HEK293 (cell line): Measurements from ENCODE around the gene SLC26A4.

Experiments
- CTCF ChIA-PET: fragments of 350-600 bp; formaldehyde crosslinking; extraction: SDS; loops from one replicate; lab custom pipeline; 2021; ENCODE audit warnings: antibody characterized with exemption; lab: Yijun Ruan, JAX
- POLR2A ChIA-PET: fragments of 300-600 bp; formaldehyde crosslinking; extraction: SDS; loops from one replicate; lab custom pipeline; 2020; ENCODE audit warnings: antibody characterized with exemption, inconsistent platforms; lab: Yijun Ruan, JAX
- H3K27ac ChIP-seq: fragments of 200-500 bp; sonication (Bioruptor generic); 2 replicates; pipeline ENCODE4 v1.5.1; 2014; ENCODE audit warnings: low read depth, low read length, control low read depth, inconsistent platforms; ENCODE audit errors: extremely low read depth
- H3K36me3 ChIP-seq, 2 experiments: fragments of 200-500 bp in 1 of 2; sonication (Bioruptor generic) in 1 of 2; 1 replicate in 1 of 2; 2 replicates in 1 of 2; pipeline ENCODE4 v1.5.1; 2014 to 2017; ENCODE audit warnings: inconsistent platforms in 2 of 2, low read length in 2 of 2; ENCODE audit not compliant: control insufficient read depth in 2 of 2, insufficient read depth in 1 of 2
- H3K4me1 ChIP-seq: fragments of 200-500 bp; sonication (Bioruptor generic); 2 replicates; pipeline ENCODE4 v1.5.1; 2014; ENCODE audit warnings: mild to moderate bottlenecking, low read length, inconsistent platforms; ENCODE audit not compliant: control insufficient read depth, insufficient read depth
- H3K4me3 ChIP-seq: 2 replicates; pipeline ENCODE4 v1.5.1; 2011; ENCODE audit warnings: low read depth, mild to moderate bottlenecking, control low read depth, low read length, moderate library complexity
- H3K9me3 ChIP-seq: fragments of 200-500 bp; sonication (Bioruptor generic); 2 replicates; pipeline ENCODE4 v1.5.1; 2014; ENCODE audit warnings: low read depth, low read length, inconsistent platforms; ENCODE audit not compliant: control insufficient read depth, insufficient read depth
- MEIS1 ChIP-seq: sonication (generic); formaldehyde crosslinking; IDR thresholded peaks from 2 replicates; pipeline ENCODE4 v1.8.1; 2022; ENCODE audit warnings: missing genetic modification reagents, mild to moderate bottlenecking, borderline replicate concordance
- OSR2 ChIP-seq: fragments of 450-650 bp; formaldehyde crosslinking; IDR thresholded peaks from 2 replicates; pipeline ENCODE4 v1.5.1; 2016; ENCODE audit warnings: missing biosample characterization, missing genetic modification characterization
- SP7 ChIP-seq: fragments of 450-650 bp; formaldehyde crosslinking; IDR thresholded peaks from 2 replicates; pipeline ENCODE4 v1.5.1; 2016; ENCODE audit warnings: missing biosample characterization, missing genetic modification characterization
- ZBTB1 ChIP-seq: fragments of 450-650 bp; formaldehyde crosslinking; IDR thresholded peaks from 2 replicates; pipeline ENCODE4 v1.5.1; 2016; ENCODE audit warnings: missing biosample characterization, missing genetic modification characterization
- ZFP69B ChIP-seq: fragments of 450-650 bp; formaldehyde crosslinking; IDR thresholded peaks from 2 replicates; pipeline ENCODE4 v1.5.1; 2016; ENCODE audit warnings: missing biosample characterization, missing genetic modification characterization
- ZNF138 ChIP-seq: fragments of 450-650 bp; formaldehyde crosslinking; IDR thresholded peaks from 2 replicates; pipeline ENCODE4 v1.5.1; 2016; ENCODE audit warnings: missing biosample characterization, missing genetic modification characterization, borderline replicate concordance
- ZNF292 ChIP-seq: fragments of 450-650 bp; formaldehyde crosslinking; IDR thresholded peaks from 2 replicates; pipeline ENCODE4 v1.5.1; 2016; ENCODE audit warnings: low read depth, missing biosample characterization, missing genetic modification characterization, borderline replicate concordance
- ZNF311 ChIP-seq: fragments of 450-650 bp; formaldehyde crosslinking; IDR thresholded peaks from 2 replicates; pipeline ENCODE4 v1.5.1; 2017; ENCODE audit warnings: missing biosample characterization, missing genetic modification characterization, borderline replicate concordance
- ZNF37A ChIP-seq: fragments of 450-650 bp; IDR thresholded peaks from 2 replicates; pipeline ENCODE4 v1.5.1; 2018; ENCODE audit warnings: missing biosample characterization, missing genetic modification characterization
- ZNF404 ChIP-seq: fragments of 450-650 bp; formaldehyde crosslinking; IDR thresholded peaks from 2 replicates; pipeline ENCODE4 v1.5.1; 2017; ENCODE audit warnings: missing biosample characterization, missing genetic modification characterization
- ZNF529 ChIP-seq: fragments of 450-650 bp; formaldehyde crosslinking; IDR thresholded peaks from 2 replicates; pipeline ENCODE4 v1.5.1; 2017; ENCODE audit warnings: missing genetic modification characterization, missing biosample characterization; ENCODE audit not compliant: insufficient replicate concordance
- ZNF629 ChIP-seq: fragments of 450-650 bp; formaldehyde crosslinking; IDR thresholded peaks from 2 replicates; pipeline ENCODE4 v1.5.1; 2017; ENCODE audit warnings: missing biosample characterization, missing genetic modification characterization
- ZNF76 ChIP-seq: fragments of 450-650 bp; formaldehyde crosslinking; IDR thresholded peaks from 2 replicates; pipeline ENCODE4; 2016; ENCODE audit warnings: low read depth, missing biosample characterization, missing genetic modification characterization, borderline replicate concordance
- ZNF785 ChIP-seq: fragments of 450-650 bp; formaldehyde crosslinking; IDR thresholded peaks from 2 replicates; pipeline ENCODE4 v1.5.1; 2016; ENCODE audit warnings: missing biosample characterization, missing genetic modification characterization
- ZNF843 ChIP-seq: fragments of 450-650 bp; formaldehyde crosslinking; IDR thresholded peaks from 2 replicates; pipeline ENCODE4 v1.5.1; 2016; ENCODE audit warnings: missing biosample characterization, missing genetic modification characterization
- TF ChIP-seq, protein P1 (sequence below): fragments of 450-650 bp; formaldehyde crosslinking; IDR thresholded peaks from 2 replicates; pipeline ENCODE4 v1.5.1; 2016; ENCODE audit warnings: missing biosample characterization, missing genetic modification characterization
- TF ChIP-seq, protein P2 (sequence below): fragments of 450-650 bp; formaldehyde crosslinking; IDR thresholded peaks from 2 replicates; pipeline ENCODE4 v1.5.1; 2016; ENCODE audit warnings: missing biosample characterization, missing genetic modification characterization
- TF ChIP-seq, protein P3 (sequence below): fragments of 450-650 bp; formaldehyde crosslinking; IDR thresholded peaks from 2 replicates; pipeline ENCODE4 v1.5.1; 2017; ENCODE audit warnings: missing biosample characterization, missing genetic modification characterization

The SLC26A4 gene

DNA sequence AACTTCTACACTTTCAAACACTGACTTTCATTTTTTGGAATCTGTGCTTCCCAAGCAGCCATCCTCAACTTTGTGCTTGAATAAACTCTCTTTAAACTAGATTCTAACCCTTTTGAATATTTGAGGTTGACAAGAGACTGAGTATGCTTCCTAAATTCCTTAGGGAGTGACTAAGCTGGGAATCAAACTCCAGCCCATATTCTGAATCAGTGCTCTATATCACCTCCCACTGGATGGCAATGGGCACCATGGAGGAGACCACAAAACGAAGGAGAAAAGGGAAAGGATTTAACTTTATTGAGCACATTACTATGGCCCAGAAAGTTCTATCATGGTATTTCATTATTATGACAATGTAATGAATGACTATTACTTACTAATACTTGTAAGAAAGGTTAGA lies 17.2 kb upstream of the SLC26A4 start:
- Histone ChIP-seq H3K27ac (no peak overlapping the region), H3K4me3 (no peak overlapping the region), H3K36me3 (no peaks in the 10 kb centered on the region), H3K9me3 (no peaks in the 10 kb centered on the region), H3K4me1 (no peaks in the 10 kb centered on the region)
- ChIA-PET POLR2A (no interaction called here), CTCF (interaction anchor here (0.7 to 0.9 kb wide), 3 partner anchors 22 to 1440 kb away, joined by 3 to 5 read pairs (median 3); no protein-coding TSS in a partner anchor)
- TF ChIP-seq, protein P1, sequence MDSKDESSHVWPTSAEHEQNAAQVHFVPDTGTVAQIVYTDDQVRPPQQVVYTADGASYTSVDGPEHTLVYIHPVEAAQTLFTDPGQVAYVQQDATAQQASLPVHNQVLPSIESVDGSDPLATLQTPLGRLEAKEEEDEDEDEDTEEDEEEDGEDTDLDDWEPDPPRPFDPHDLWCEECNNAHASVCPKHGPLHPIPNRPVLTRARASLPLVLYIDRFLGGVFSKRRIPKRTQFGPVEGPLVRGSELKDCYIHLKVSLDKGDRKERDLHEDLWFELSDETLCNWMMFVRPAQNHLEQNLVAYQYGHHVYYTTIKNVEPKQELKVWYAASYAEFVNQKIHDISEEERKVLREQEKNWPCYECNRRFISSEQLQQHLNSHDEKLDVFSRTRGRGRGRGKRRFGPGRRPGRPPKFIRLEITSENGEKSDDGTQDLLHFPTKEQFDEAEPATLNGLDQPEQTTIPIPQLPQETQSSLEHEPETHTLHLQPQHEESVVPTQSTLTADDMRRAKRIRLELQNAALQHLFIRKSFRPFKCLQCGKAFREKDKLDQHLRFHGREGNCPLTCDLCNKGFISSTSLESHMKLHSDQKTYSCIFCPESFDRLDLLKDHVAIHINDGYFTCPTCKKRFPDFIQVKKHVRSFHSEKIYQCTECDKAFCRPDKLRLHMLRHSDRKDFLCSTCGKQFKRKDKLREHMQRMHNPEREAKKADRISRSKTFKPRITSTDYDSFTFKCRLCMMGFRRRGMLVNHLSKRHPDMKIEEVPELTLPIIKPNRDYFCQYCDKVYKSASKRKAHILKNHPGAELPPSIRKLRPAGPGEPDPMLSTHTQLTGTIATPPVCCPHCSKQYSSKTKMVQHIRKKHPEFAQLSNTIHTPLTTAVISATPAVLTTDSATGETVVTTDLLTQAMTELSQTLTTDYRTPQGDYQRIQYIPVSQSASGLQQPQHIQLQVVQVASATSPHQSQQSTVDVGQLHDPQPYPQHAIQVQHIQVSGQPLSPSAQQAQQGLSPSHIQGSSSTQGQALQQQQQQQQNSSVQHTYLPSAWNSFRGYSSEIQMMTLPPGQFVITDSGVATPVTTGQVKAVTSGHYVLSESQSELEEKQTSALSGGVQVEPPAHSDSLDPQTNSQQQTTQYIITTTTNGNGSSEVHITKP: no peak
- TF ChIP-seq, protein P2, sequence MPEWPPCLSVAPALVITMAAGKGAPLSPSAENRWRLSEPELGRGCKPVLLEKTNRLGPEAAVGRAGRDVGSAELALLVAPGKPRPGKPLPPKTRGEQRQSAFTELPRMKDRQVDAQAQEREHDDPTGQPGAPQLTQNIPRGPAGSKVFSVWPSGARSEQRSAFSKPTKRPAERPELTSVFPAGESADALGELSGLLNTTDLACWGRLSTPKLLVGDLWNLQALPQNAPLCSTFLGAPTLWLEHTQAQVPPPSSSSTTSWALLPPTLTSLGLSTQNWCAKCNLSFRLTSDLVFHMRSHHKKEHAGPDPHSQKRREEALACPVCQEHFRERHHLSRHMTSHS (tag by site-specific recombination): no peak
- TF ChIP-seq ZNF76 (tag by site-specific recombination) (no peak), ZNF311 (tag by site-specific recombination) (no peak), ZNF292 (no peak), ZNF138 (tag by site-specific recombination) (no peak), ZBTB1 (no peak), MEIS1 (no peak), OSR2 (tag by site-specific recombination) (no peak), ZNF529 (tag by site-specific recombination) (no peak), ZNF629 (tag by site-specific recombination) (no peak)
- TF ChIP-seq, protein P3, sequence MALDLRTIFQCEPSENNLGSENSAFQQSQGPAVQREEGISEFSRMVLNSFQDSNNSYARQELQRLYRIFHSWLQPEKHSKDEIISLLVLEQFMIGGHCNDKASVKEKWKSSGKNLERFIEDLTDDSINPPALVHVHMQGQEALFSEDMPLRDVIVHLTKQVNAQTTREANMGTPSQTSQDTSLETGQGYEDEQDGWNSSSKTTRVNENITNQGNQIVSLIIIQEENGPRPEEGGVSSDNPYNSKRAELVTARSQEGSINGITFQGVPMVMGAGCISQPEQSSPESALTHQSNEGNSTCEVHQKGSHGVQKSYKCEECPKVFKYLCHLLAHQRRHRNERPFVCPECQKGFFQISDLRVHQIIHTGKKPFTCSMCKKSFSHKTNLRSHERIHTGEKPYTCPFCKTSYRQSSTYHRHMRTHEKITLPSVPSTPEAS (tag by site-specific recombination): no peak

DNA sequence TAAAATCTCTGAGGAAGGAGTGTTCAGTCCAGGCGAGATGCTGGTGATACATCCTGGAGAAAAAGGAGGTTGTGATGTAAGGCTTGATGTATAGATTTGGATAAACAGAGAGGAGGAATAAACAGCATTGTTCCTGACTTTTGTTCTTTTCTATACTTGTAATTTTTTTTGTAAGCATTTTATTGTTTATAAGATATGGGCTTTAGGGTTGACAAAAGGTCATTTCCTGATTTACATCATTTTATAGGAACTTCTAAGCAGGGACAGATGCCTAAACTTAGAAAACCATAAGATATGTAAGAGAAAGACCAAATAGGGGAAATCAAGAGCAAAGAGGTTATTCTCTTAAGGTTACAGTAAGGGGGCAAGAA lies 16.7 kb upstream of the SLC26A4 start:
- H3K4me3 ChIP-seq: no peak overlapping the region
- no peaks in the 10 kb centered on the region for H3K9me3 ChIP-seq
- H3K36me3 ChIP-seq: no peaks in the 10 kb centered on the region
- no peaks in the 10 kb centered on the region for H3K4me1 ChIP-seq
- CTCF ChIA-PET: interaction anchor here (0.7 kb wide), 1 partner anchor 440 kb away, joined by 5 read pairs; no protein-coding TSS in a partner anchor
- TF ChIP-seq ZNF843 (tag by site-specific recombination): no peak
- TF ChIP-seq ZNF404 (tag by site-specific recombination): no peak
- no peak for TF ChIP-seq ZNF785 (tag by site-specific recombination)
- no peak for TF ChIP-seq SP7 (tag by site-specific recombination)
- TF ChIP-seq ZFP69B (tag by site-specific recombination): no peak
- no peak for TF ChIP-seq ZNF37A
- H3K27ac ChIP-seq: no peak overlapping the region
- POLR2A ChIA-PET: no interaction called here
